GM23338 (cell line): ENCODE results near the gene MICAL2. TPM values are rescaled to one million over a fixed set of nuclear protein-coding genes. Genes with fewer than 3 reads are reported as not detected.

Experiments
- ATAC-seq: fragments of 200-7000 bp; cut with Tn5 transposase; 3 replicates; pipeline ENCODE4 v1.9.1; 2020
- DNase-seq: peaks from one replicate; pipeline ENCODE4 v3.0.0-alpha.2; 2015; ENCODE audit warnings: low spot score
- H2AFZ ChIP-seq: fragments of 200-600 bp; sonication (generic); 2 replicates; pipeline ENCODE4 v1.8.0; 2016; ENCODE audit warnings: antibody characterized with exemption, mild to moderate bottlenecking, moderate library complexity
- H3F3A ChIP-seq: fragments of 200-600 bp; sonication (generic); replicated peaks from 2 replicates; pipeline ENCODE4 v1.8.0; 2017; ENCODE audit warnings: antibody characterized with exemption, mixed run types, low read depth
- H3K27ac ChIP-seq: fragments of 200-600 bp; sonication (generic); 2 replicates; pipeline ENCODE4 v1.6.1; 2016; ENCODE audit warnings: low read depth
- H3K27me3 ChIP-seq: fragments of 200-600 bp; sonication (generic); 2 replicates; pipeline ENCODE4 v1.8.0; 2016; ENCODE audit warnings: mild to moderate bottlenecking, mixed run types, moderate library complexity; ENCODE audit not compliant: insufficient read depth
- H3K36me3 ChIP-seq: fragments of 200-600 bp; sonication (generic); 2 replicates; pipeline ENCODE4 v1.8.0; 2016; ENCODE audit warnings: mild to moderate bottlenecking; ENCODE audit not compliant: insufficient read depth
- H3K4me1 ChIP-seq: fragments of 200-600 bp; sonication (generic); 2 replicates; pipeline ENCODE4 v1.8.0; 2016; ENCODE audit warnings: mild to moderate bottlenecking, moderate library complexity; ENCODE audit not compliant: insufficient read depth
- H3K4me2 ChIP-seq: fragments of 200-600 bp; sonication (generic); 2 replicates; pipeline ENCODE4 v1.7.1; 2017; ENCODE audit warnings: mixed run types
- H3K4me3 ChIP-seq: fragments of 200-600 bp; sonication (generic); 2 replicates; pipeline ENCODE4 v1.6.1; 2016; ENCODE audit warnings: mixed run types
- H3K79me2 ChIP-seq: fragments of 200-600 bp; sonication (generic); replicated peaks from 2 replicates; pipeline ENCODE4 v1.8.0; 2017; ENCODE audit warnings: mild to moderate bottlenecking; ENCODE audit not compliant: insufficient read depth
- H3K9me2 ChIP-seq: fragments of 200-600 bp; sonication (generic); 2 replicates; pipeline ENCODE4 v1.8.0; 2017; ENCODE audit not compliant: insufficient read depth
- H4K20me1 ChIP-seq: fragments of 200-600 bp; sonication (generic); replicated peaks from 2 replicates; pipeline ENCODE4 v1.8.0; 2017; ENCODE audit warnings: mild to moderate bottlenecking; ENCODE audit not compliant: insufficient read depth
- H3K27ac Mint-ChIP-seq: 2 replicates; pipeline ENCODE4 v1.8.0; 2020; ENCODE audit warnings: inconsistent platforms, mild to moderate bottlenecking, moderate library complexity, mixed read lengths
- H3K27me3 Mint-ChIP-seq: 3 replicates; pipeline ENCODE4 v1.8.0; 2022; ENCODE audit warnings: low read depth, mild to moderate bottlenecking, moderate library complexity, mixed read lengths, inconsistent platforms; ENCODE audit not compliant: insufficient read depth, poor library complexity
- H3K36me3 Mint-ChIP-seq: 3 replicates; pipeline ENCODE4 v1.8.0; 2021; ENCODE audit warnings: low read depth, mild to moderate bottlenecking, inconsistent platforms, moderate library complexity, mixed read lengths
- H3K4me1 Mint-ChIP-seq: 3 replicates; pipeline ENCODE4 v1.8.0; 2020; ENCODE audit warnings: mild to moderate bottlenecking, inconsistent platforms, mixed read lengths
- H3K4me3 Mint-ChIP-seq: 3 replicates; pipeline ENCODE4 v1.8.0; 2021; ENCODE audit warnings: moderate library complexity, mild to moderate bottlenecking, inconsistent platforms, mixed read lengths
- H3K9me3 Mint-ChIP-seq: 3 replicates; pipeline ENCODE4 v1.8.0; 2020; ENCODE audit warnings: moderate library complexity, mild to moderate bottlenecking, inconsistent platforms, mixed read lengths
- CREB1 ChIP-seq: fragments of 250-450 bp; sonication (Bioruptor Pico); IDR thresholded peaks from 2 replicates; pipeline ENCODE4 v1.5.0; 2020; ENCODE audit warnings: low read depth, mild to moderate bottlenecking, moderate library complexity
- CTCF ChIP-seq, 2 experiments: fragments of 200-600 bp in 1 of 2; sonication (generic) in 1 of 2; conservative IDR thresholded peaks; 2 replicates each; pipeline versions ENCODE4 v1.5.1 to v1.6.1; 2016 to 2017; ENCODE audit warnings: antibody characterized with exemption in 2 of 2, low read depth in 2 of 2, mild to moderate bottlenecking in 2 of 2, moderate library complexity in 1 of 2
- ETS1 ChIP-seq: IDR thresholded peaks from 2 replicates; pipeline ENCODE4 v1.6.1; 2016; ENCODE audit warnings: antibody characterized with exemption
- EZH2 ChIP-seq: fragments of 200-600 bp; sonication (generic); IDR thresholded peaks from one replicate; pipeline ENCODE4 v1.8.0; 2017; ENCODE audit warnings: antibody characterized with exemption, mild to moderate bottlenecking, low read depth; ENCODE audit not compliant: unreplicated experiment
- EZH2phosphoT487 ChIP-seq: fragments of 200-600 bp; sonication (generic); IDR thresholded peaks from one replicate; pipeline ENCODE4 v1.8.1; 2018; ENCODE audit warnings: antibody characterized with exemption; ENCODE audit not compliant: unreplicated experiment
- JUNB ChIP-seq: IDR thresholded peaks from one replicate; pipeline ENCODE4 v1.6.1; 2016; ENCODE audit warnings: antibody characterized with exemption; ENCODE audit not compliant: unreplicated experiment
- NANOG ChIP-seq: IDR thresholded peaks from 2 replicates; pipeline ENCODE4 v1.6.1; 2016; ENCODE audit warnings: antibody characterized with exemption, borderline replicate concordance
- POLR2AphosphoS5 ChIP-seq: IDR thresholded peaks from 2 replicates; pipeline ENCODE4 v1.6.1; 2016; ENCODE audit warnings: antibody characterized with exemption, low read depth
- REST ChIP-seq: IDR thresholded peaks from one replicate; pipeline ENCODE4 v1.6.1; 2018; ENCODE audit warnings: antibody characterized with exemption; ENCODE audit not compliant: unreplicated experiment
- STAT1 ChIP-seq: IDR thresholded peaks from one replicate; pipeline ENCODE4 v1.6.1; 2016; ENCODE audit warnings: antibody characterized with exemption; ENCODE audit not compliant: unreplicated experiment
- ZNF114 ChIP-seq: fragments of 250-450 bp; sonication (Bioruptor Pico); IDR thresholded peaks from 2 replicates; pipeline ENCODE4 v1.5.0; 2020; ENCODE audit warnings: mild to moderate bottlenecking, moderate library complexity
- ZNF331 ChIP-seq: fragments of 250-450 bp; sonication (Bioruptor Pico); IDR thresholded peaks from 2 replicates; pipeline ENCODE4 v1.5.0; 2020; ENCODE audit warnings: low read depth, mild to moderate bottlenecking, moderate library complexity
- ZNF462 ChIP-seq: fragments of 250-450 bp; sonication (Bioruptor Pico); IDR thresholded peaks from 2 replicates; pipeline ENCODE4 v1.5.0; 2020; ENCODE audit warnings: mild to moderate bottlenecking, moderate library complexity
- polyA plus RNA-seq: library from polyadenylated mRNA; unstranded; fragments of >200 nt; fragmentation: Nextera tagmentation; extraction: Ambion mirVana; gene quantifications from 2 replicates; pipeline ENCODE4 v1.2.1, GENCODE V29; 2016
- total RNA-seq: library from RNA; depleted of rRNA; stranded (reverse); fragments of >200 nt; shearing (Covaris generic); gene quantifications from 2 replicates; pipeline ENCODE4 v1.2.3, GENCODE V29; 2014

The MICAL2 gene
- total and polyA plus RNA-seq, 2 experiments from 2014 or later: 0.66 to 1.4 TPM

GRCh38 chr11:12140186-12140793 is 29.9 kb downstream of the MICAL2 start:
- peaks cover 6% of the 10 kb centered on the region for H3K27me3 Mint-ChIP-seq
- H3K4me1 Mint-ChIP-seq: peaks cover 3% of the 10 kb centered on the region; the same call in 2 of the 3 replicates
- DNase-seq (no peak), ATAC-seq (no peak)
- TF ChIP-seq ETS1 (no peak), STAT1 (no peak), EZH2 (no peak), EZH2phosphoT487 (no peak), POLR2AphosphoS5 (no peak), REST (no peak), JUNB (no peak), ZNF462 (CRISPR knock-in tag) (no peak), CREB1 (CRISPR knock-in tag) (no peak), ZNF331 (CRISPR knock-in tag) (no peak), ZNF114 (CRISPR knock-in tag) (no peak), NANOG (no peak), CTCF (conservative IDR thresholded peaks at IDR 0.05; ENCODE audit: low read depth in 2 of 2) (no peak)
- Histone ChIP-seq H3F3A (no peaks in the 10 kb centered on the region), H3K4me2 (no peak overlapping the region), H3K4me3 (no peak overlapping the region), H3K27me3 (no peaks in the 10 kb centered on the region), H3K4me1 (no peaks in the 10 kb centered on the region), H3K27ac (no peak overlapping the region), H2AFZ (no peak overlapping the region), H3K36me3 (no peaks in the 10 kb centered on the region), H3K9me2 (no peaks in the 10 kb centered on the region; the same call in 1 of the 2 replicates), H4K20me1 (no peaks in the 10 kb centered on the region), H3K79me2 (no peaks in the 10 kb centered on the region)
- H3K36me3 Mint-ChIP-seq: no peaks in the 10 kb centered on the region
- no peaks in the 10 kb centered on the region for H3K9me3 Mint-ChIP-seq
- no peak overlapping the region for H3K27ac Mint-ChIP-seq
- H3K4me3 Mint-ChIP-seq: no peak overlapping the region
